ENCODE data around the gene TENT5C.

DNA sequence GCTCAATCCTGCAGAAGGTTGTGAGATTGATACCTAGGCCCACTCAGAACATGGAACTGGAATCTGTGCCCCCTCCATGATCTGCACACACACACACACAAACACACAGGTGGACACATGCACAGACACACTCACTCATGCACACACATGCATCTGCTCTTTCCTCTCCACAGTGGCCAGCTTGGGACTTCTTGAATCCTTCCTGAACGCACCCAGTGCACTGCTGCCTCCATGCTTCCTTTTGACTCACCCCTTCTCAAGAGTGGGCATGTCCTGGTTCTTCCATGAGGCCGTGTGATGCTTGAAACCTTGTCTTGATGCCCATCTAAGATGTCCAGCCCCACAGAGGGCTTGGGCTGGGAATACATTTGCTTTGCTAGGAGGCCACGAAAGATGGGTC lies 25.4 kb upstream of the TENT5C start:
- no peak for TF ChIP-seq BHLHE40 (IDR thresholded peaks at IDR 0.05; ENCODE audit: borderline replicate concordance)
- no peak for TF ChIP-seq ARNT (IDR thresholded peaks at IDR 0.05)
- no peak for TF ChIP-seq FOXA1 (IDR thresholded peaks at IDR 0.05)
- no peak for TF ChIP-seq SUZ12 (IDR thresholded peaks at IDR 0.05)

Measured in HEK293T (cell line).